ENCODE data around the gene TMEM108.

GRCh38 chr3:133050891-133051290 is 12.7 kb downstream of the TMEM108 start:
- no peak for TF ChIP-seq PATZ1 (CRISPR knock-in tag; IDR thresholded peaks at IDR 0.05; ENCODE audit: borderline replicate concordance)
- TF ChIP-seq RARB (CRISPR knock-in tag; IDR thresholded peaks at IDR 0.05), result no peak
- no peak for TF ChIP-seq ISL1 (CRISPR knock-in tag; IDR thresholded peaks at IDR 0.05)
- no peak for TF ChIP-seq TCF4 (CRISPR knock-in tag; IDR thresholded peaks at IDR 0.05; ENCODE audit: borderline replicate concordance)
- TF ChIP-seq, protein P1, sequence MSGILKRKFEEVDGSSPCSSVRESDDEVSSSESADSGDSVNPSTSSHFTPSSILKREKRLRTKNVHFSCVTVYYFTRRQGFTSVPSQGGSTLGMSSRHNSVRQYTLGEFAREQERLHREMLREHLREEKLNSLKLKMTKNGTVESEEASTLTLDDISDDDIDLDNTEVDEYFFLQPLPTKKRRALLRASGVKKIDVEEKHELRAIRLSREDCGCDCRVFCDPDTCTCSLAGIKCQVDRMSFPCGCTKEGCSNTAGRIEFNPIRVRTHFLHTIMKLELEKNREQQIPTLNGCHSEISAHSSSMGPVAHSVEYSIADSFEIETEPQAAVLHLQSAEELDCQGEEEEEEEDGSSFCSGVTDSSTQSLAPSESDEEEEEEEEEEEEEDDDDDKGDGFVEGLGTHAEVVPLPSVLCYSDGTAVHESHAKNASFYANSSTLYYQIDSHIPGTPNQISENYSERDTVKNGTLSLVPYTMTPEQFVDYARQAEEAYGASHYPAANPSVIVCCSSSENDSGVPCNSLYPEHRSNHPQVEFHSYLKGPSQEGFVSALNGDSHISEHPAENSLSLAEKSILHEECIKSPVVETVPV (CRISPR knock-in tag; IDR thresholded peaks at IDR 0.05), result no peak
- TF ChIP-seq TSHZ2 (CRISPR knock-in tag; IDR thresholded peaks at IDR 0.05), result no peak
- TF ChIP-seq PPARA (CRISPR knock-in tag; IDR thresholded peaks at IDR 0.05; ENCODE audit: borderline replicate concordance), result no peak
- no peak for TF ChIP-seq ARNTL (CRISPR knock-in tag; IDR thresholded peaks at IDR 0.05; ENCODE audit: borderline replicate concordance, low read depth)
- TF ChIP-seq ESRRG (CRISPR knock-in tag; IDR thresholded peaks at IDR 0.05), result no peak
- no peak for TF ChIP-seq SNAI2 (CRISPR knock-in tag; IDR thresholded peaks at IDR 0.05)
